ENCODE results near the gene ELAC2.

The ELAC2 gene

DNA sequence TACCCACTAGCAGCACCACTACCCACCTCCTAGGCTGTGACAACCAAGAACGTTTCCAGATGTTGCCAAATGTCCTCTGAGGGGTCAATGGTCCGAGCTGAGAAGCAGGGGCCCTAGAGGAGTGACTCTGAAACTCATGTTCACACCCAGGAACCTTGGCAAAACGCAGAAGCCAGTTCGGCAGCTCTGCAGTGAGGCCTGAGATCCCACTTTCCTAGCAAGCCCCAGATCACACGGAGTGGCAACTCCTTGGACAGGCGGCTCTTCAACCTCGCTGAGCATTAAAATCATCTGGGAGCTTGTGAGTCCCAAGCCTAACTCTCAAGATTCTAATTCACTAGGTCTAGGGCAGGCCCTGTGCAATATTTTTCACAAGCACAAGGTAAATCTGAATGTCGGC, 17.3 kb downstream of the ELAC2 start:
- Histone ChIP-seq H3K27me3 (replicated peaks; ENCODE audit: control insufficient read depth, insufficient read depth, low read length) (no peaks in the 10 kb centered on the region), H3K4me3 (replicated peaks; ENCODE audit: low read depth, low read length) (no peak overlapping the region), H3K36me3 (ENCODE audit: control insufficient read depth, insufficient read depth, low read length) (peaks cover 55% of the 10 kb centered on the region)
- TF ChIP-seq, protein P1, sequence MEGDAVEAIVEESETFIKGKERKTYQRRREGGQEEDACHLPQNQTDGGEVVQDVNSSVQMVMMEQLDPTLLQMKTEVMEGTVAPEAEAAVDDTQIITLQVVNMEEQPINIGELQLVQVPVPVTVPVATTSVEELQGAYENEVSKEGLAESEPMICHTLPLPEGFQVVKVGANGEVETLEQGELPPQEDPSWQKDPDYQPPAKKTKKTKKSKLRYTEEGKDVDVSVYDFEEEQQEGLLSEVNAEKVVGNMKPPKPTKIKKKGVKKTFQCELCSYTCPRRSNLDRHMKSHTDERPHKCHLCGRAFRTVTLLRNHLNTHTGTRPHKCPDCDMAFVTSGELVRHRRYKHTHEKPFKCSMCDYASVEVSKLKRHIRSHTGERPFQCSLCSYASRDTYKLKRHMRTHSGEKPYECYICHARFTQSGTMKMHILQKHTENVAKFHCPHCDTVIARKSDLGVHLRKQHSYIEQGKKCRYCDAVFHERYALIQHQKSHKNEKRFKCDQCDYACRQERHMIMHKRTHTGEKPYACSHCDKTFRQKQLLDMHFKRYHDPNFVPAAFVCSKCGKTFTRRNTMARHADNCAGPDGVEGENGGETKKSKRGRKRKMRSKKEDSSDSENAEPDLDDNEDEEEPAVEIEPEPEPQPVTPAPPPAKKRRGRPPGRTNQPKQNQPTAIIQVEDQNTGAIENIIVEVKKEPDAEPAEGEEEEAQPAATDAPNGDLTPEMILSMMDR (IDR thresholded peaks at IDR 0.05; ENCODE audit: insufficient read depth, low read length, poor library complexity, severe bottlenecking) = no peak
- no peak for DNase-seq (ENCODE audit: extremely low read depth, insufficient read length)

- TF ChIP-seq, protein P1 (IDR thresholded peaks at IDR 0.05; ENCODE audit: insufficient read depth, low read length, poor library complexity, severe bottlenecking) = no peak
- H3K4me3 ChIP-seq (replicated peaks; ENCODE audit: low read depth, low read length) = no peak overlapping the region
- H3K27me3 ChIP-seq (replicated peaks; ENCODE audit: control insufficient read depth, insufficient read depth, low read length) = no peaks in the 10 kb centered on the region
- peaks cover 64% of the 10 kb centered on the region for H3K36me3 ChIP-seq (ENCODE audit: control insufficient read depth, insufficient read depth, low read length)
- DNase-seq (ENCODE audit: extremely low read depth, insufficient read length) = no peak
These were observed 19.0 kb downstream of the ELAC2 start for GRCh38 chr17:12998874-12999273.

DNA sequence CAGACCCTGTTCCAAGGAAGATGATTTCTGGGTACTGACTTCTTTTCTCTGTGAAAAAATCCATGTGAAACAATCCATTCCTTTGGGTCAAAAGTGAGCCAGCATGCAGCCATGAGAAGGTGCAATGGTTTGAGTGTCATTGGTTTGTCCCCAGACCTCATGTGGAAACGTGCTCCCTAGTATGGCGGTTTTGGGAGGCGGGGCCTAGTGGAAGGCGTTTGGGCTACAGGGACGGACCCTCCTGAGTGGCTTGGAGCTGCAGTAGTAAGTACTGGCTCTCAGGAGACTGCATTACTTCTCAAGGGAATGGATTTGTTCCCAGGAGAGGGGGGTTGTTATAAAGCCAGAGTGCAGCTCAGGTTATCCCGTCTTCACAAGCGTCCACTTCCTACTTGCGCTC, 19.4 kb downstream of the ELAC2 start:
- H3K36me3 ChIP-seq (ENCODE audit: control insufficient read depth, insufficient read depth, low read length) = peaks cover 64% of the 10 kb centered on the region
- TF ChIP-seq, protein P1 (IDR thresholded peaks at IDR 0.05; ENCODE audit: insufficient read depth, low read length, poor library complexity, severe bottlenecking) = no peak
- DNase-seq (ENCODE audit: extremely low read depth, insufficient read length) = no peak

DNA sequence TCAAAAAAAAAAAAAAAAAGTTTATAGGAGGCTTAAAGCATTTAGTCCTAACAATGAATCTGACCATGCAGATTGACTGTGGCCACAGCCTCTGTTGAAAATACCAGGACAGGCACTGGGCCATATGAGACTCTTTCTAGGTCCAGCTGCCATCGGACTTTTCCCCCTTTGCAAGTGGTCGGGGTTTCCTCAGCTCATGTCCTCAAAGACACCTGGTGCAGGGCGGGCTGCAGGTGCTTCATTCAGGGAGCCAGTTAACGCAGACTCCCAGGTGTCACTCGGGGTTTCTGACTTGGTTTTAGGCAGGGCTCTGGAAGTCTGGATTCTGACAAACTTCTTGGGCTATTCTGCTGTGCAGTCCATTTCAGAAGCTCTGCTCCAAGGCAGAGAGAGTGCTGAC, 20.9 kb downstream of the ELAC2 start:
- peaks cover 64% of the 10 kb centered on the region for H3K36me3 ChIP-seq (ENCODE audit: control insufficient read depth, insufficient read depth, low read length)
- H3K27me3 ChIP-seq (replicated peaks; ENCODE audit: control insufficient read depth, insufficient read depth, low read length) = no peaks in the 10 kb centered on the region
- TF ChIP-seq, protein P1 (IDR thresholded peaks at IDR 0.05; ENCODE audit: insufficient read depth, low read length, poor library complexity, severe bottlenecking) = no peak
- no peak for DNase-seq (ENCODE audit: extremely low read depth, insufficient read length)
- H3K4me3 ChIP-seq (replicated peaks; ENCODE audit: low read depth, low read length) = no peak overlapping the region

More for the DNA sequence above, 19.4 kb downstream of the ELAC2 start:
- no peaks in the 10 kb centered on the region for H3K27me3 ChIP-seq (replicated peaks; ENCODE audit: control insufficient read depth, insufficient read depth, low read length)
- H3K4me3 ChIP-seq (replicated peaks; ENCODE audit: low read depth, low read length) = no peak overlapping the region

- no peak for DNase-seq (ENCODE audit: extremely low read depth, insufficient read length)
- peaks cover 64% of the 10 kb centered on the region for H3K36me3 ChIP-seq (ENCODE audit: control insufficient read depth, insufficient read depth, low read length)
These were observed 21.5 kb downstream of the ELAC2 start for GRCh38 chr17:12996357-12996756.

More at GRCh38 chr17:12996357-12996756, 21.5 kb downstream of the ELAC2 start:
- TF ChIP-seq, protein P1 (IDR thresholded peaks at IDR 0.05; ENCODE audit: insufficient read depth, low read length, poor library complexity, severe bottlenecking) = no peak
- no peak overlapping the region for H3K4me3 ChIP-seq (replicated peaks; ENCODE audit: low read depth, low read length)
- no peaks in the 10 kb centered on the region for H3K27me3 ChIP-seq (replicated peaks; ENCODE audit: control insufficient read depth, insufficient read depth, low read length)
